CD4-positive, alpha-beta T cell treated with Interleukin-4 for 4 hours (primary cell): ENCODE data around the gene CCND1.
"Not testable (repeated sequence)": the region's sequence is repeated elsewhere in the genome, so short reads cannot be mapped to it uniquely, and the experiment has no call there.

Experiments used
- DNase-seq: peaks from one replicate; pipeline ENCODE4 v3.0.0-alpha.2; 2020

CCND1 gene

GRCh38 chr11:69667619-69668604, 27.0 kb downstream of the CCND1 start:
- DNase-seq = no peak

DNA sequence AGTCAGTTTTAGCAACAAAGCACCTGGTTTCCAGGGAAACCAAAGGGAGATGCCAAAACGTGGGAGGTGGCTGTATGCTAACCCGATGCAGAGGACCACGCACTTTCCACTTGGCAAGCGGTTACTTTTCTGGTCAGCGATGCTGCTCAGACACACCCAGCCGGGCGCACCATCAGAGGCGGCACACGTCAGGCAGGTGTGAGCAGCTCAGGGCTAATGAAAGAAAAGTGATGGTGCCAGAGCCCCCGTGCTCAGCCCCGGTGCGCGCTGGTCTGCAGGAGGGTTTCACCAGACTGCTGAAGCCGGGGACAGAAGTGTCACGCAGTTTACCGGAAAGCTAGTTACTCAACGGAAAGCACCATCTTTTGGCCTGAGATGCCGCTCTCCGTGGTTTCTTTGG, 28.5 kb downstream of the CCND1 start:
- DNase-seq = no peak

- DNase-seq = peak; percentile 54
These were observed 29.3 kb downstream of the CCND1 start for GRCh38 chr11:69670158-69670845.

GRCh38 chr11:69671734-69672465, 30.9 kb downstream of the CCND1 start:
- no peak for DNase-seq

DNA sequence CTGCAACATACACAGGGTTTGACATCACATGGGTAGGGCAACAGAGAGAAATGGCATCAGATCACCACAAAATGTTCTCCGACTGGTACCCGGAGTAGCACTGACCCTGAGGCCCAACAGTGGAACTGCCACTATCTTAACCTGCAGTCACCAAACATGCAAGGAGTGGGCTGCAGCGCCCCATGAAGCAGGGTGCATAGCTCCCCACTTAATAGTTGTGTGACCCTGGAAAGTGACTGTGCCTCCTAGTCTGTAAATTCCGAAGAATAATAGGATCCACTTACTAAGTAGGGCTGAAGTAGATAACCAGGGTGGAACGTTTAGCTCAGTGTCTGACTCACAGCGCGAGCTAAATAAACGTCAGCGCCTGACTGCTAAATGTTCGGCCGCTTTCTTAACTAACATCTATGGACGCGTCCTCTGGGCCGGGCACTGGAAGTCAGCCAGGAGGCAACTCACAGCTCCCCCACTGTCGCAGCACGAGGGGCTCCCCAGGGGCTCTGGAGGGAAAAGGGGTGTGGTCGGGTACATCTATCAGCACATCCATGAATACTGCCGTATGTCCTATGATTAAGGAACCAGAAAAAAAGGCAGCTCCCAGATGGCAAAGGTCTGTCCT, 33.4 kb downstream of the CCND1 start:
- DNase-seq = no peak

DNA sequence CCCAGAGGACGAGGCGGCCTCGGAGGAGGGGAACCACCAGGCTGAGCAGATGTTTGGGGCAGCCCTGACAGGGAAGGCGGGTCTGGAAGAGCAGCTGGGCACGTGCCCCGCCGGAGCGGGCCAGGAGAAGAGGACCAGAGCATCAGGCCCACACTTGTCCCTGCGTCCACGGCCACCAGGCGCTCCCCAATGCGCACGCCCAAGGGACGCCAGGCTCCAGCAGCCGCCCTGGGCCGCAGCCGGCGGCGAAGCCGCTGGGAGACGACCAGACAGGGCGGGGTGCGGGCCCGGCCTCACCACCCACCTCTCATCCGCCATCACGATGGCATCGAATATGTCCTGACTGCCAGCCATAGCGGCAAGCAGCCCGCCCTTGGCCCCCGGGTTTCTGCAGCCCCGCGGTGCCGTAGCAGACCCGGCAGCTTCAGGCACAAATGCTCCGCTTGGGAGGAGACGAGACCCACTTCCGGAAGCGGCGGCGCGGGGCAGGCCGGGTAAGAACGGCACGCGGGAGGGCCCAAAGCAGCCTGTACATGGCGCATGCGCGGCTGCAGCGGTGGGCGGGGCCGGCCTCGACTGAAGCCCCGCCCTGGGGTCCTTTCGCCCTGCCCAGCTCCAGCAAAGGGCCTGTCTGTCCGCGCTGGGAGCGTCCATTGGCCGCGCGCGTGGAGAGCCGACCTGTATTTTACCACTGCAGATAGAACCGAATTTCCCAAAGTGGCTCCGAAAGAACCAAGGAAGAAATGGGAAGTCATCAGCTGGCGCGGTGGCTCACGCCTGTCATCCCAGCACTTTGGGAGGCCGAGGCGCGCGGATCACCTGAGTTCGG, 34.1 kb downstream of the CCND1 start, which contains the start of gene LTO1:
Gene LTO1, minus strand, starts transcription at position 468 of the 829 bp plus-strand sequence. Its CDS starts 114 bp downstream, at position 354.
- peak; percentile 91 for DNase-seq

DNA sequence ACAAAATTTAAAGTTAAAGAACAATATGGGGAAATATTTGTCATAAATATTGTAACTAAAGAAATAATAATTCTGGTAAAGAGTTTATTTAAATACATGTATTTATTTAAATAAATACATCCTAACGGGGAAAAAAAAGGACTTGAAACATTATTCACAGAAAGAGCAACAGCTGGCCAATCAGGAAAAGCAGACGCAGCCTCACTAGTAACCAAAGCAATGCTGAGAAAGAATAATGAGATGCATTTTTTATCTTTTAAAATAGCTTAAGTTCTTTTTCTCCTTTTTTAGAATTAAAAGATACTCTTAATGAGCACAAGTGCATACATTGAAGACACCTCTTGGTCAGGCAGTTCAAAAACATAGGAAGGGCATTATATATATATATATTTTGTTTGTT, 36.8 kb downstream of the CCND1 start:
- no peak for DNase-seq

DNA sequence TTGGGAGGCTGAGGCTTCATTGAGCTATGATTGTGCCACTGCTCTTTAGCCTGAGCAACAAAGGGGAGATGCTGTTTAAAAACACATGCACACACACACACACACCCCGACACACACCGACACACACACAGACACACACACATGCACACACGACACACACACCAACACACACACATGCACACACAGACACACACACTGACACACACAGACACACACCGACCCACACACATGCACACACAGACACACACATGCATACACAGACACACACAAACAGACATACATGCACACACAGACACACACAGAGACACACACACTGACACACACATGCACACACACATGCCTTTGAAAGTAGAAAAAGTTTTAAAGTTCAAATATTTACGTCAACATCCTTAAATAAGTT, 39.7 kb downstream of the CCND1 start:
- DNase-seq = no peak

DNA sequence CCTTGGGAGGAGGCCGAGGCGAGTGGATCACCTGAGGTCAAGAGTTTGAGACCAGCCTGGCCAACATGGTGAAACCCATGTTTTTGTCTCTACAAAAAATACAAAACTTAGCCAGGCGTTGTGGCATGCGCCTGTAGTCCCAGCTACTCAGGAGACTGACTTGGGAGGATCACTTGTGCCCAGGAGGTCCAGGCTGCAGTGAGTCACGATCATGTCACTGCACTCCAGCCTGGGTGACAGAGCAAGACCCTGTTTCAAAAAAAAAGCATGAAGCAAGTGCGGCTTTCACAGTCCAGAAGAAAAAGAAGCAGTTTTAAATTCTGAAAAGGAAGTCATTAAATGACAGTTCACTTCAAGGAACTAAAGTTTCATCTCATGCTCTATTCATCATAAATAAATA, 41.3 kb downstream of the CCND1 start:
- no peak for DNase-seq

DNA sequence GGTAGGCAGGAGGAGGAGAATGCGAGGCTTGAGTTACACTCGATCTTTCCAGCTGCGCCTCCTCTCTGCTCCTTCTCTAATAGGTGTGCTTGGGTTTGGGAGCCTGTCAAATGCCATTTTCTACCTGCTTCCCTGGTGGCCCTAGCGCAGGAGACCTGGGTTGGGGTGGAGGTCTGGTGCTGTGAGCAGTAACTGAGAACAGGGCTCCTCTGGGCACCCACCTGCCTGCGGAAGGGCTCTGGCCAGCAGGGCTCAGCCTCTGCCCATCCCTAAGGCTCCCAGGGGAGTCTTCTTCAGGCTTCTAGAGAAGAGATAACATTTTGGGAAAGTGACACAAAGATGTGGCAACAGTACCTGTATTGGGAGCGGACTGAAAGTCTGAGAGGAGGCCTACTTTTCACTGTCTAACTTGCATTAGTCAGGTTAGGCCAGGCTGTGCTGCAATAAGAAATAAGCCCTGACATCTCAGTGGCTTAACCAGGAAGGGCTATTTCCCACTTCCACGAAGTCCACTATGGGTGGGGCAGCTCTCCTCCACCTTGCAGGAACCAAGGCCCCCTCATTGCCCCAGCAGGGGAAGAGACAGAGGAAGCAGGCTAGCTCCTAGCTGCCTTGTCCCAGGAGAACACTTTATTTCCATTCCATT, 41.8 kb downstream of the CCND1 start:
- no peak for DNase-seq

- no peak for DNase-seq
These were observed 42.9 kb downstream of the CCND1 start for GRCh38 chr11:69683764-69684333.

DNA sequence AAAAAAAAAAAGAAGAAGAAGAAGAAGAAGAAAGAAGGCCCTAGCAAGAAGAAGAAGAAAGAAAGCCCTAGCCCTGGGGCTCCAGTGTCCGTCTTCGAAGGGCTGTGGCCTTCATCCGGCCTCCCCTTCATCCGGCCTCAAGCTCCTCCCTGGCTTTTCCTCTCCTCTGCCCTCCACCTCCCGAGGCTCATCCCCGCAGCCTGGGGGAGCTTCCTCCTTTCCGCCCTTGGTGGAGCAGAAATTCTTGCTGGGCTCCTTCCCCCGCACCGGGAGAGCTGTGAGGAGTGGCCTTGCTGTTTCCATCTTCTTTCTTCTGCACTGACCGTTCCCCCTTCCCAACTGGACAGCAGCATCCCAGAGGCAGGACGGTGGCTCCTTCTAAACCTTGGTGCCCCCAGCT, 43.7 kb downstream of the CCND1 start:
- DNase-seq = no peak

- no peak for DNase-seq
These were observed 44.4 kb downstream of the CCND1 start for GRCh38 chr11:69685348-69685747.

- DNase-seq = no peak
These were observed 45.5 kb downstream of the CCND1 start for GRCh38 chr11:69686452-69686851.

- DNase-seq = no peak
These were observed 45.9 kb downstream of the CCND1 start for GRCh38 chr11:69686856-69687255.

DNA sequence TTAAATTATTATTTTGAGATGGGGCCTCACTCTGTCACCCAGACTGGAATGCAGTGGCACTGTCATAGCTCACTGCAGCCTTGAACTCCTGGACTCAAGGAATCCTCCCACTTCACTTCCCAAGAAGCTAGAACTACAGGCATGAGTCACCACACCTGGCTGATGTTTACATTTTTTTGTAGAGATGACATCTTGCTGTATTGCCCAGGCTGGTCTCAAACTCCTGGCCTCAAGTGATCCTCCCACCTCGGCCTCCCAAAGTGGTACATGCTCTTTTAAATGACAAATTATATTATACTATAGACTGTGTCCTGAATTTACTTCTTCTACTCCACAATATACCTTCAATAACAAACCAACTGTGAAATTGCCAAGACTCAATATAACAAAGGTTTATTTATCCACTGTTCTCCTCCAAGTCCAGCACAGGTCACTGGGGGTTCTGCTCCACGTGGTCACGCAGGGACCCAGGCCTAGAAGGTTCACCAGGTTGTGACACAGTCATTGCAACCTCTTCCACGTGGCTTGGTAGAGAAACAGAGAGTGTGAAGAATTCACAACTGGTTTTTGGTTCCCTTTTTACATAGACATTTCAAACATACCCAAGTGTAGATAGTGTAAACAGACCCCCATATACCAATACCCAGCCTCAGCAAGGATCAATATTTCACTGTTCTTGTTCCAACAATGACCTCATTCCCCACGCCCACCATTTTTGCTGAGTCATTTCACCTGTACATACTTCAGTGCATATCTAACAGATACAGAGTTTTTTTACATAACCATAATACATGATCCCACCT, 47.2 kb downstream of the CCND1 start:
- DNase-seq = not testable (repeated sequence)

- no peak for DNase-seq
These were observed 48.7 kb downstream of the CCND1 start for GRCh38 chr11:69689484-69690319.

DNA sequence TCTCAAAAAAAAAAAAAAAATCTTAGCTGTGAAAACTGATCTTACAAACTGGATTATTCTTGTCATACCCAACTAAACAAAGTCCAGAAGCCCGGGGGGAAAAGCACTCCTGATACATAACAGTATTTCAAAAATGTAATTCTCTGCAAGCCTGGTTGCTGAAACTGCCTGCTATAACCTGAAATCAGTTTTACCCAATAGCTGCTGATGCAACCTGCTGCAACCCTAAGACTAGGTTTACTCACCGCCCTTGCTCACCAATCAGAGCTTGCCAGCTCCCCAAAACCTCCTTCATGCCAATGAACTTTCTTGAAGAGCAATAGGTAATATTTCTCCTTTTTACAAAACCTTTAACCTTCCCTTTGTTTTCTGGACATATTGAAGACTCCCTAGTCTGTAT, 50.5 kb downstream of the CCND1 start:
- no peak for DNase-seq

- no peak for DNase-seq
These were observed 51.5 kb downstream of the CCND1 start for GRCh38 chr11:69692422-69692821.
